ENCODE results near the gene KPNB1. TPM values are rescaled to one million over a fixed set of nuclear protein-coding genes. Genes with fewer than 3 reads are reported as not detected.

The KPNB1 gene
- total RNA-seq, 1 experiment from 2014 or later = 742 TPM

DNA sequence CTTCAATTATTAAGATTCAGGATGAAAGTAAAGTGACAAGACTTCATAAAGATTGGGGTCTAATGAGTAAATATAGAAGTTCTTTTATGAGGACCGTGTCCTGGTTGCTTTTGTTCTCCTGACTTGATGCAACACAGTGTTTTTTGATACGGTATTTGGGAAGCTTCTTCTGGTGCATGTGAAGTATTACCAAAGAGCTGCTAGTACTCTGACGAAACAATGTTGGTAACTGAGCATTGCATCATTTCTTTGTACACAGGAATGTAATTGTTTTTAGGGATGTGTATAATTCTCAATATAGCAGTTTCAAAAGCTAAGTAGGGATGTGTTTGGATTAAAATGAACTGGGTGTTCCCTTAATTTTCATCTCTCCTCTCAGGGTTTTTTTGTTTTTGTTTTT is 15.9 kb downstream of the KPNB1 start:
- no peak overlapping the region for H2BK120ac ChIP-seq (ENCODE audit: low read depth, low read length, poor library complexity, severe bottlenecking)
- H2AK5ac ChIP-seq (ENCODE audit: insufficient read length, low read length) = no peak overlapping the region
- H3K23ac ChIP-seq (ENCODE audit: insufficient read length, low read depth, low read length) = no peak overlapping the region
- no peak overlapping the region for H2BK5ac ChIP-seq (ENCODE audit: insufficient read length, low read length)
- Mint-ChIP-seq H3K36me3 (ENCODE audit: insufficient read depth in 1 of 3, low read depth in 3 of 3) (peaks cover 62 to 96% (median 93%) of the 10 kb centered on the region in 3 experiments), H3K27me3 (ENCODE audit: low read depth) (no peaks in the 10 kb centered on the region), H3K9me3 (no peaks in the 10 kb centered on the region), H3K4me3 (no peak overlapping the region), H3K27ac (peak overlapping the region in 2 of 3 experiments; percentile 68 to 89; a peak in 1 of 7 replicates), H3K4me1 (peaks cover 14 to 18% of the 10 kb centered on the region in 2 experiments)
- DNase-seq = no peak
- no peaks in the 10 kb centered on the region for H4K20me1 ChIP-seq (ENCODE audit: control insufficient read depth, insufficient read depth, insufficient read length)
- no peak overlapping the region for H4K5ac ChIP-seq (ENCODE audit: insufficient read length, low read depth, low read length)
- no peak overlapping the region for H4K8ac ChIP-seq (replicated peaks; ENCODE audit: insufficient read length, low read depth, low read length)
- no peak overlapping the region for H3K56ac ChIP-seq (ENCODE audit: insufficient read length, low read depth, low read length)
- no peak overlapping the region for H3K9ac ChIP-seq (ENCODE audit: extremely low read depth, insufficient read length, low read length)
- H3K4me2 ChIP-seq (ENCODE audit: insufficient read depth, insufficient read length, low read length) = no peak overlapping the region
- H3T11ph ChIP-seq (ENCODE audit: low read length) = no peak overlapping the region
- H3K27ac ChIP-seq (ENCODE audit: insufficient read length, low read depth, low read length) = no peak overlapping the region
- no peak overlapping the region for H2AFZ ChIP-seq (ENCODE audit: low read length)
- no peak overlapping the region for H3K4ac ChIP-seq (ENCODE audit: low read depth, low read length)
- no peak overlapping the region for H3K18ac ChIP-seq (ENCODE audit: insufficient read length, low read depth, low read length)
- H3K14ac ChIP-seq (ENCODE audit: insufficient read depth, low read length) = no peak overlapping the region
- H2BK12ac ChIP-seq (ENCODE audit: insufficient read length, low read depth, low read length) = no peak overlapping the region
- peaks cover 5% of the 10 kb centered on the region for H3K79me1 ChIP-seq (ENCODE audit: insufficient read depth, low read depth, low read length, poor library complexity, severe bottlenecking)
- no peak overlapping the region for H4K91ac ChIP-seq (ENCODE audit: insufficient read length, low read depth, low read length)
- TF ChIP-seq, protein P1, sequence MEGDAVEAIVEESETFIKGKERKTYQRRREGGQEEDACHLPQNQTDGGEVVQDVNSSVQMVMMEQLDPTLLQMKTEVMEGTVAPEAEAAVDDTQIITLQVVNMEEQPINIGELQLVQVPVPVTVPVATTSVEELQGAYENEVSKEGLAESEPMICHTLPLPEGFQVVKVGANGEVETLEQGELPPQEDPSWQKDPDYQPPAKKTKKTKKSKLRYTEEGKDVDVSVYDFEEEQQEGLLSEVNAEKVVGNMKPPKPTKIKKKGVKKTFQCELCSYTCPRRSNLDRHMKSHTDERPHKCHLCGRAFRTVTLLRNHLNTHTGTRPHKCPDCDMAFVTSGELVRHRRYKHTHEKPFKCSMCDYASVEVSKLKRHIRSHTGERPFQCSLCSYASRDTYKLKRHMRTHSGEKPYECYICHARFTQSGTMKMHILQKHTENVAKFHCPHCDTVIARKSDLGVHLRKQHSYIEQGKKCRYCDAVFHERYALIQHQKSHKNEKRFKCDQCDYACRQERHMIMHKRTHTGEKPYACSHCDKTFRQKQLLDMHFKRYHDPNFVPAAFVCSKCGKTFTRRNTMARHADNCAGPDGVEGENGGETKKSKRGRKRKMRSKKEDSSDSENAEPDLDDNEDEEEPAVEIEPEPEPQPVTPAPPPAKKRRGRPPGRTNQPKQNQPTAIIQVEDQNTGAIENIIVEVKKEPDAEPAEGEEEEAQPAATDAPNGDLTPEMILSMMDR (conservative IDR thresholded peaks at IDR 0.05) = no peak
- no peaks in the 10 kb centered on the region for H3K79me2 ChIP-seq (ENCODE audit: insufficient read depth, low read length)
- no peaks in the 10 kb centered on the region for H3K23me2 ChIP-seq (ENCODE audit: insufficient read length, low read depth, low read length, poor library complexity, severe bottlenecking)
- no peak overlapping the region for H2BK15ac ChIP-seq (ENCODE audit: low read depth, low read length)
- no peak overlapping the region for H2BK20ac ChIP-seq (ENCODE audit: low read depth, low read length, poor library complexity, severe bottlenecking)
- peaks cover 3% of the 10 kb centered on the region for H3K4me1 ChIP-seq (ENCODE audit: insufficient read depth, low read length)
- no peaks in the 10 kb centered on the region for H3K9me3 ChIP-seq (ENCODE audit: control insufficient read depth, low read depth, low read length)
- WGBS (ENCODE audit: extremely low coverage, insufficient read length, low lambda C conversion rate) = no CpG with 5 or more reads among the region's 3 CpGs
- no peaks in the 10 kb centered on the region for H3K27me3 ChIP-seq (ENCODE audit: insufficient read depth, low read length)
